K562 (cell line): ENCODE measurements around the gene NPM3. TPM values are rescaled to one million over a fixed set of nuclear protein-coding genes. Genes with fewer than 3 reads are reported as not detected.

Experiments
- HDAC2 ChIP-seq: fragments of 450-650 bp; IDR thresholded peaks from 2 replicates; pipeline ENCODE4 v1.6.1; 2016; ENCODE audit warnings: mild to moderate bottlenecking
- NR2C2 ChIP-seq, 2 experiments: fragments of 200-800 bp in 1 of 2; sonication (Bioruptor generic) in 1 of 2; sonication (generic) in 1 of 2; formaldehyde crosslinking in 1 of 2; IDR thresholded peaks; 2 replicates each; pipeline versions ENCODE4 v1.6.1 to v1.8.0; 2016 to 2022; ENCODE audit warnings: mild to moderate bottlenecking in 1 of 2, missing compliant biosample characterization in 1 of 2, missing genetic modification characterization in 1 of 2, missing genetic modification reagents in 1 of 2
- ZEB2 ChIP-seq: fragments of 450-650 bp; IDR thresholded peaks from 2 replicates; pipeline ENCODE4 v1.6.1; 2016
- ZSCAN29 ChIP-seq: fragments of 450-650 bp; IDR thresholded peaks from 2 replicates; pipeline ENCODE4 v1.6.1; 2017
- polyA plus RNA-seq, 8 experiments: library from polyadenylated mRNA; depleted of rRNA in 4 of 8; stranded (reverse) in 5 of 8; unstranded in 3 of 8; fragments of >200 nt; fragmentation: Nextera tagmentation in 2 of 8; fragmentation: Illumina TruSeq in 1 of 8; extraction: Ambion mirVana in 2 of 8; extraction: Trizol in 1 of 8; gene quantifications; 2 replicates each; pipeline versions ENCODE4 v1.2.1 to v1.2.3, GENCODE V29; 2011 to 2014; ENCODE audit warnings: inconsistent platforms in 1 of 8, missing spikeins in 1 of 8
- total RNA-seq, 7 experiments: library from RNA; depleted of rRNA in 6 of 7; stranded (reverse); fragments of >200 nt in 6 of 7; fragmentation: Illumina TruSeq in 2 of 7; extraction: Trizol in 2 of 7; gene quantifications; 2 replicates each; pipeline versions ENCODE4 v1.2.1 to v1.2.3, GENCODE V29; 2011 to 2021; ENCODE audit warnings: low replicate concordance in 1 of 7
- TF ChIP-seq, protein P1 (sequence below): fragments of 200-600 bp; sonication (generic); IDR thresholded peaks from one replicate; pipeline ENCODE4 v1.6.1; 2012; ENCODE audit warnings: mild to moderate bottlenecking, low read depth, low read length, inconsistent platforms
- TF ChIP-seq, protein P2 (sequence below), 2 experiments: fragments of 450-650 bp; conservative IDR thresholded peaks; 2 replicates each; pipeline ENCODE4 v1.6.1; 2017; ENCODE audit warnings: mild to moderate bottlenecking in 2 of 2, moderate library complexity in 2 of 2
- TF ChIP-seq, protein P3 (sequence below), 3 experiments: fragments of 200-800 bp in 1 of 3; sonication (Bioruptor generic) in 1 of 3; sonication (generic) in 1 of 3; formaldehyde crosslinking in 1 of 3; IDR thresholded peaks; 2 replicates each; pipeline versions ENCODE4 v1.6.1 to v1.8.0; 2016 to 2022; ENCODE audit warnings: mild to moderate bottlenecking in 2 of 3, missing compliant biosample characterization in 2 of 3, missing genetic modification characterization in 2 of 3, missing genetic modification reagents in 1 of 3
- TF ChIP-seq, protein P4 (sequence below): fragments of 450-650 bp; IDR thresholded peaks from 2 replicates; pipeline ENCODE4 v1.7.1; 2018; ENCODE audit warnings: mild to moderate bottlenecking, low read depth; ENCODE audit not compliant: partially characterized antibody

NPM3 gene
- total and polyA plus RNA-seq, 9 of the 15 experiments (the other 6 are each of a cell fraction or from before 2014, with no cell fraction given), result 15.2 to 239 (median 114) TPM

DNA sequence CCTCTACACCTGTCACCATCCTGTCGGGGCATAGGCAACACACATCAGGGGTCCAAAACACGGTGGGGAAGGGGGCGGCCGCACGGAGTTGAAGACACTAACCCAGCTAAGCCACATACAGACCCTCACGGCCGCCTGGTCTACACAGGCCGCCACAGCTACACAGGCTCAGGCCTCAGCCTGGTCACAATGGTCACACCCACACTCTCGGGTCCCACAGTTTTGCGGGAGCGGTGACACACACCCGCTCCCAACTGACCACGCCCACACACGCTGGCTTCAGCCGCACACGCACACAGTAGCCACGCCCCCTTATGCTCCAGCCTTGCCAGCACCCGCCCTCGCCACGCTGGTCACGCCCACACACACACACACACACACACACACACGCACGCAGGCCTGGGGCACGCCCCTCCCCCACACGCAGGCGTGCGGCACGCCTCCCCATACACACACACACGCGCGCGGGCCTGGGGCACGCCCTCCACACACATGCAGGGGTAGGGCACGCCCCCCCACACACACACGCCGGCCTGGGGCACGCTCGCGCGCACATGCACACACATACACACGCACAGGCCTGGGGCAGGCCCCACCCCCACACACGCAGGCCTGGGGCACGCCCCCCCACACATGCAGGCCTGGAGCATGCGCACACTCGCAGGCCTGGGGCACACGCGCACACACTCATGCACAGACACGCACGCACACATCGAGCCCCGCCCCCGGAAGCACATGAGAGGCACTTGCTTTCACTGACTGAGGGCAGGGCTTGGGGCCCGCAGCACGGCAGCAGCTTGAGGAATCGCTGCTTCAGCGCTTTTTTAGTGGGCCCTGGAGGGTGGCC is 47.3 kb upstream of the NPM3 start (continued):
- TF ChIP-seq, protein P1, sequence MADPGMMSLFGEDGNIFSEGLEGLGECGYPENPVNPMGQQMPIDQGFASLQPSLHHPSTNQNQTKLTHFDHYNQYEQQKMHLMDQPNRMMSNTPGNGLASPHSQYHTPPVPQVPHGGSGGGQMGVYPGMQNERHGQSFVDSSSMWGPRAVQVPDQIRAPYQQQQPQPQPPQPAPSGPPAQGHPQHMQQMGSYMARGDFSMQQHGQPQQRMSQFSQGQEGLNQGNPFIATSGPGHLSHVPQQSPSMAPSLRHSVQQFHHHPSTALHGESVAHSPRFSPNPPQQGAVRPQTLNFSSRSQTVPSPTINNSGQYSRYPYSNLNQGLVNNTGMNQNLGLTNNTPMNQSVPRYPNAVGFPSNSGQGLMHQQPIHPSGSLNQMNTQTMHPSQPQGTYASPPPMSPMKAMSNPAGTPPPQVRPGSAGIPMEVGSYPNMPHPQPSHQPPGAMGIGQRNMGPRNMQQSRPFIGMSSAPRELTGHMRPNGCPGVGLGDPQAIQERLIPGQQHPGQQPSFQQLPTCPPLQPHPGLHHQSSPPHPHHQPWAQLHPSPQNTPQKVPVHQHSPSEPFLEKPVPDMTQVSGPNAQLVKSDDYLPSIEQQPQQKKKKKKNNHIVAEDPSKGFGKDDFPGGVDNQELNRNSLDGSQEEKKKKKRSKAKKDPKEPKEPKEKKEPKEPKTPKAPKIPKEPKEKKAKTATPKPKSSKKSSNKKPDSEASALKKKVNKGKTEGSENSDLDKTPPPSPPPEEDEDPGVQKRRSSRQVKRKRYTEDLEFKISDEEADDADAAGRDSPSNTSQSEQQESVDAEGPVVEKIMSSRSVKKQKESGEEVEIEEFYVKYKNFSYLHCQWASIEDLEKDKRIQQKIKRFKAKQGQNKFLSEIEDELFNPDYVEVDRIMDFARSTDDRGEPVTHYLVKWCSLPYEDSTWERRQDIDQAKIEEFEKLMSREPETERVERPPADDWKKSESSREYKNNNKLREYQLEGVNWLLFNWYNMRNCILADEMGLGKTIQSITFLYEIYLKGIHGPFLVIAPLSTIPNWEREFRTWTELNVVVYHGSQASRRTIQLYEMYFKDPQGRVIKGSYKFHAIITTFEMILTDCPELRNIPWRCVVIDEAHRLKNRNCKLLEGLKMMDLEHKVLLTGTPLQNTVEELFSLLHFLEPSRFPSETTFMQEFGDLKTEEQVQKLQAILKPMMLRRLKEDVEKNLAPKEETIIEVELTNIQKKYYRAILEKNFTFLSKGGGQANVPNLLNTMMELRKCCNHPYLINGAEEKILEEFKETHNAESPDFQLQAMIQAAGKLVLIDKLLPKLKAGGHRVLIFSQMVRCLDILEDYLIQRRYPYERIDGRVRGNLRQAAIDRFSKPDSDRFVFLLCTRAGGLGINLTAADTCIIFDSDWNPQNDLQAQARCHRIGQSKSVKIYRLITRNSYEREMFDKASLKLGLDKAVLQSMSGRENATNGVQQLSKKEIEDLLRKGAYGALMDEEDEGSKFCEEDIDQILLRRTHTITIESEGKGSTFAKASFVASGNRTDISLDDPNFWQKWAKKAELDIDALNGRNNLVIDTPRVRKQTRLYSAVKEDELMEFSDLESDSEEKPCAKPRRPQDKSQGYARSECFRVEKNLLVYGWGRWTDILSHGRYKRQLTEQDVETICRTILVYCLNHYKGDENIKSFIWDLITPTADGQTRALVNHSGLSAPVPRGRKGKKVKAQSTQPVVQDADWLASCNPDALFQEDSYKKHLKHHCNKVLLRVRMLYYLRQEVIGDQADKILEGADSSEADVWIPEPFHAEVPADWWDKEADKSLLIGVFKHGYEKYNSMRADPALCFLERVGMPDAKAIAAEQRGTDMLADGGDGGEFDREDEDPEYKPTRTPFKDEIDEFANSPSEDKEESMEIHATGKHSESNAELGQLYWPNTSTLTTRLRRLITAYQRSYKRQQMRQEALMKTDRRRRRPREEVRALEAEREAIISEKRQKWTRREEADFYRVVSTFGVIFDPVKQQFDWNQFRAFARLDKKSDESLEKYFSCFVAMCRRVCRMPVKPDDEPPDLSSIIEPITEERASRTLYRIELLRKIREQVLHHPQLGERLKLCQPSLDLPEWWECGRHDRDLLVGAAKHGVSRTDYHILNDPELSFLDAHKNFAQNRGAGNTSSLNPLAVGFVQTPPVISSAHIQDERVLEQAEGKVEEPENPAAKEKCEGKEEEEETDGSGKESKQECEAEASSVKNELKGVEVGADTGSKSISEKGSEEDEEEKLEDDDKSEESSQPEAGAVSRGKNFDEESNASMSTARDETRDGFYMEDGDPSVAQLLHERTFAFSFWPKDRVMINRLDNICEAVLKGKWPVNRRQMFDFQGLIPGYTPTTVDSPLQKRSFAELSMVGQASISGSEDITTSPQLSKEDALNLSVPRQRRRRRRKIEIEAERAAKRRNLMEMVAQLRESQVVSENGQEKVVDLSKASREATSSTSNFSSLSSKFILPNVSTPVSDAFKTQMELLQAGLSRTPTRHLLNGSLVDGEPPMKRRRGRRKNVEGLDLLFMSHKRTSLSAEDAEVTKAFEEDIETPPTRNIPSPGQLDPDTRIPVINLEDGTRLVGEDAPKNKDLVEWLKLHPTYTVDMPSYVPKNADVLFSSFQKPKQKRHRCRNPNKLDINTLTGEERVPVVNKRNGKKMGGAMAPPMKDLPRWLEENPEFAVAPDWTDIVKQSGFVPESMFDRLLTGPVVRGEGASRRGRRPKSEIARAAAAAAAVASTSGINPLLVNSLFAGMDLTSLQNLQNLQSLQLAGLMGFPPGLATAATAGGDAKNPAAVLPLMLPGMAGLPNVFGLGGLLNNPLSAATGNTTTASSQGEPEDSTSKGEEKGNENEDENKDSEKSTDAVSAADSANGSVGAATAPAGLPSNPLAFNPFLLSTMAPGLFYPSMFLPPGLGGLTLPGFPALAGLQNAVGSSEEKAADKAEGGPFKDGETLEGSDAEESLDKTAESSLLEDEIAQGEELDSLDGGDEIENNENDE, result peak; percentile 50
- TF ChIP-seq ZEB2 (peak; percentile 39; the same call in 1 of the 2 replicates), NR2C2 (CRISPR knock-in tag; IDR thresholded peaks at IDR 0.05) (peak; percentile 67), NR2C2 (tag; IDR thresholded peaks at IDR 0.05) (peak; percentile 22; the same call in 1 of the 2 replicates), ZSCAN29 (peak; percentile 56; the same call in 1 of the 2 replicates), HDAC2 (peak; percentile 81; the same call in 1 of the 2 replicates)
- TF ChIP-seq, protein P2, sequence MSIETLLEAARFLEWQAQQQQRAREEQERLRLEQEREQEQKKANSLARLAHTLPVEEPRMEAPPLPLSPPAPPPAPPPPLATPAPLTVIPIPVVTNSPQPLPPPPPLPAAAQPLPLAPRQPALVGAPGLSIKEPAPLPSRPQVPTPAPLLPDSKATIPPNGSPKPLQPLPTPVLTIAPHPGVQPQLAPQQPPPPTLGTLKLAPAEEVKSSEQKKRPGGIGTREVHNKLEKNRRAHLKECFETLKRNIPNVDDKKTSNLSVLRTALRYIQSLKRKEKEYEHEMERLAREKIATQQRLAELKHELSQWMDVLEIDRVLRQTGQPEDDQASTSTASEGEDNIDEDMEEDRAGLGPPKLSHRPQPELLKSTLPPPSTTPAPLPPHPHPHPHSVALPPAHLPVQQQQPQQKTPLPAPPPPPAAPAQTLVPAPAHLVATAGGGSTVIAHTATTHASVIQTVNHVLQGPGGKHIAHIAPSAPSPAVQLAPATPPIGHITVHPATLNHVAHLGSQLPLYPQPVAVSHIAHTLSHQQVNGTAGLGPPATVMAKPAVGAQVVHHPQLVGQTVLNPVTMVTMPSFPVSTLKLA (conservative IDR thresholded peaks at IDR 0.05), result peak; percentile 98 to 99
- TF ChIP-seq, protein P3, sequence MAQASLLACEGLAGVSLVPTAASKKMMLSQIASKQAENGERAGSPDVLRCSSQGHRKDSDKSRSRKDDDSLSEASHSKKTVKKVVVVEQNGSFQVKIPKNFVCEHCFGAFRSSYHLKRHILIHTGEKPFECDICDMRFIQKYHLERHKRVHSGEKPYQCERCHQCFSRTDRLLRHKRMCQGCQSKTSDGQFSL (CRISPR knock-in tag; IDR thresholded peaks at IDR 0.05), result peak; percentile 91
- TF ChIP-seq, protein P3 (tag; IDR thresholded peaks at IDR 0.05), result no peak
- TF ChIP-seq, protein P4, sequence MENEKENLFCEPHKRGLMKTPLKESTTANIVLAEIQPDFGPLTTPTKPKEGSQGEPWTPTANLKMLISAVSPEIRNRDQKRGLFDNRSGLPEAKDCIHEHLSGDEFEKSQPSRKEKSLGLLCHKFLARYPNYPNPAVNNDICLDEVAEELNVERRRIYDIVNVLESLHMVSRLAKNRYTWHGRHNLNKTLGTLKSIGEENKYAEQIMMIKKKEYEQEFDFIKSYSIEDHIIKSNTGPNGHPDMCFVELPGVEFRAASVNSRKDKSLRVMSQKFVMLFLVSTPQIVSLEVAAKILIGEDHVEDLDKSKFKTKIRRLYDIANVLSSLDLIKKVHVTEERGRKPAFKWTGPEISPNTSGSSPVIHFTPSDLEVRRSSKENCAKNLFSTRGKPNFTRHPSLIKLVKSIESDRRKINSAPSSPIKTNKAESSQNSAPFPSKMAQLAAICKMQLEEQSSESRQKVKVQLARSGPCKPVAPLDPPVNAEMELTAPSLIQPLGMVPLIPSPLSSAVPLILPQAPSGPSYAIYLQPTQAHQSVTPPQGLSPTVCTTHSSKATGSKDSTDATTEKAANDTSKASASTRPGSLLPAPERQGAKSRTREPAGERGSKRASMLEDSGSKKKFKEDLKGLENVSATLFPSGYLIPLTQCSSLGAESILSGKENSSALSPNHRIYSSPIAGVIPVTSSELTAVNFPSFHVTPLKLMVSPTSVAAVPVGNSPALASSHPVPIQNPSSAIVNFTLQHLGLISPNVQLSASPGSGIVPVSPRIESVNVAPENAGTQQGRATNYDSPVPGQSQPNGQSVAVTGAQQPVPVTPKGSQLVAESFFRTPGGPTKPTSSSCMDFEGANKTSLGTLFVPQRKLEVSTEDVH, result no peak
